Measurements from ENCODE around the gene MR1. TPM values are rescaled to one million over a fixed set of nuclear protein-coding genes. Genes with fewer than 3 reads are reported as not detected.

Gene MR1
- total and polyA plus RNA-seq, 2 of the 13 experiments (the other 11 are each of a cell fraction or from before 2014, with no cell fraction given), result 7.7 to 10.4 TPM

- TF ChIP-seq, protein P1, sequence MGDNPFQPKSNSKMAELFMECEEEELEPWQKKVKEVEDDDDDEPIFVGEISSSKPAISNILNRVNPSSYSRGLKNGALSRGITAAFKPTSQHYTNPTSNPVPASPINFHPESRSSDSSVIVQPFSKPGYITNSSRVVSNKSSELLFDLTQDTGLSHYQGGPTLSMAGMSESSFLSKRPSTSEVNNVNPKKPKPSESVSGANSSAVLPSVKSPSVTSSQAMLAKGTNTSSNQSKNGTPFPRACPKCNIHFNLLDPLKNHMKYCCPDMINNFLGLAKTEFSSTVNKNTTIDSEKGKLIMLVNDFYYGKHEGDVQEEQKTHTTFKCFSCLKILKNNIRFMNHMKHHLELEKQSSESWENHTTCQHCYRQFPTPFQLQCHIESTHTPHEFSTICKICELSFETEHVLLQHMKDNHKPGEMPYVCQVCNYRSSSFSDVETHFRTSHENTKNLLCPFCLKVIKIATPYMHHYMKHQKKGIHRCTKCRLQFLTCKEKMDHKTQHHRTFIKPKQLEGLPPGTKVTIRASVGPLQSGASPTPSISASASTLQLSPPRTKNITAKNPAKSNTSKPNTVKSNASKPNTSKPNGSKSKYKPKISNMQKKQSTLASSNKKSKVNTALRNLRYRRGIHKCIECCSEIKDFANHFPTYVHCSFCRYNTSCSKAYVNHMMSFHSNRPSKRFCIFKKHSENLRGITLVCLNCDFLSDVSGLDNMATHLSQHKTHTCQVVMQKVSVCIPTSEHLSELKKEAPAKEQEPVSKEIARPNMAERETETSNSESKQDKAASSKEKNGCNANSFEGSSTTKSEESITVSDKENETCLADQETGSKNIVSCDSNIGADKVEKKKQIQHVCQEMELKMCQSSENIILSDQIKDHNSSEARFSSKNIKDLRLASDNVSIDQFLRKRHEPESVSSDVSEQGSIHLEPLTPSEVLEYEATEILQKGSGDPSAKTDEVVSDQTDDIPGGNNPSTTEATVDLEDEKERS (CRISPR knock-in tag; IDR thresholded peaks at IDR 0.05), result peak; percentile 17; the same call in 1 of the 2 replicates
- TF ChIP-seq ZNF577 (CRISPR knock-in tag; IDR thresholded peaks at IDR 0.05; ENCODE audit: borderline replicate concordance, low read depth) (no peak), MXD4 (CRISPR knock-in tag; IDR thresholded peaks at IDR 0.05) (peak; percentile 77), KMT2A (CRISPR knock-in tag; IDR thresholded peaks at IDR 0.05) (peak; percentile 88; the same call in 1 of the 2 replicates), TRIM24 (CRISPR knock-in tag; IDR thresholded peaks at IDR 0.05) (no peak), NR2F2 (IDR thresholded peaks at IDR 0.05; ENCODE audit: borderline replicate concordance, low read depth) (no peak), NFATC3 (CRISPR knock-in tag; IDR thresholded peaks at IDR 0.05) (peak; percentile 43; the same call in 1 of the 2 replicates), ZNF275 (CRISPR knock-in tag; IDR thresholded peaks at IDR 0.05; ENCODE audit: borderline replicate concordance) (no peak; the same call in 1 of the 2 replicates), HOXA3 (CRISPR knock-in tag; IDR thresholded peaks at IDR 0.05) (peak; percentile 63; the same call in 1 of the 2 replicates), ZFP62 (CRISPR knock-in tag; IDR thresholded peaks at IDR 0.05) (no peak), ZNF883 (CRISPR knock-in tag; IDR thresholded peaks at IDR 0.05; ENCODE audit: not compliant biosample characterization) (peak; percentile 68), CEBPG (CRISPR knock-in tag; IDR thresholded peaks at IDR 0.05) (no peak), PHB2 (IDR thresholded peaks at IDR 0.05; ENCODE audit: partially characterized antibody) (no peak), ZNF850 (CRISPR knock-in tag; conservative IDR thresholded peaks at IDR 0.05) (no peak), TBX2 (CRISPR knock-in tag; IDR thresholded peaks at IDR 0.05; ENCODE audit: borderline replicate concordance) (peak; percentile 66), TFDP2 (CRISPR knock-in tag; IDR thresholded peaks at IDR 0.05) (peak; percentile 95), BORCS8-MEF2B (CRISPR knock-in tag; IDR thresholded peaks at IDR 0.05) (peak; percentile 88), SETDB1 (CRISPR knock-in tag; IDR thresholded peaks at IDR 0.05; ENCODE audit: borderline replicate concordance) (no peak), HCFC1 (IDR thresholded peaks at IDR 0.05; ENCODE audit: low read depth, low read length) (peak; percentile 33; the same call in 1 of the 2 replicates)
- TF ChIP-seq, protein P2, sequence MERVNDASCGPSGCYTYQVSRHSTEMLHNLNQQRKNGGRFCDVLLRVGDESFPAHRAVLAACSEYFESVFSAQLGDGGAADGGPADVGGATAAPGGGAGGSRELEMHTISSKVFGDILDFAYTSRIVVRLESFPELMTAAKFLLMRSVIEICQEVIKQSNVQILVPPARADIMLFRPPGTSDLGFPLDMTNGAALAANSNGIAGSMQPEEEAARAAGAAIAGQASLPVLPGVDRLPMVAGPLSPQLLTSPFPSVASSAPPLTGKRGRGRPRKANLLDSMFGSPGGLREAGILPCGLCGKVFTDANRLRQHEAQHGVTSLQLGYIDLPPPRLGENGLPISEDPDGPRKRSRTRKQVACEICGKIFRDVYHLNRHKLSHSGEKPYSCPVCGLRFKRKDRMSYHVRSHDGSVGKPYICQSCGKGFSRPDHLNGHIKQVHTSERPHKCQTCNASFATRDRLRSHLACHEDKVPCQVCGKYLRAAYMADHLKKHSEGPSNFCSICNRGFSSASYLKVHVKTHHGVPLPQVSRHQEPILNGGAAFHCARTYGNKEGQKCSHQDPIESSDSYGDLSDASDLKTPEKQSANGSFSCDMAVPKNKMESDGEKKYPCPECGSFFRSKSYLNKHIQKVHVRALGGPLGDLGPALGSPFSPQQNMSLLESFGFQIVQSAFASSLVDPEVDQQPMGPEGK (CRISPR knock-in tag; IDR thresholded peaks at IDR 0.05), result peak; percentile 66
Measured at GRCh38 chr1:181088079-181089016, 54.6 kb downstream of the MR1 start, which contains the start of gene IER5 (continued).
